ENCODE measurements around the gene TMEM132D. TPM values are rescaled to one million over a fixed set of nuclear protein-coding genes. Genes with fewer than 3 reads are reported as not detected.

TMEM132D gene
- total and polyA plus RNA-seq, 3 donors from 2014 or later: 0.44 to 0.50 (median 0.47) TPM

GRCh38 chr12:129844662-129845220 is 59.1 kb downstream of the TMEM132D start:
- Histone ChIP-seq H3K9me3 (no peaks in the 10 kb centered on the region), H3K4me3 (no peak overlapping the region), H3K36me3 (ENCODE audit: low read depth, missing control alignments) (no peaks in the 10 kb centered on the region), H3K27ac (no peak overlapping the region), H3K27me3 (no peaks in the 10 kb centered on the region), H3K4me1 (no peaks in the 10 kb centered on the region)
- DNase-seq: no peak
- TF ChIP-seq CTCF (IDR thresholded peaks at IDR 0.05): no peak
- intact Hi-C loops (cut with DNase I; ENCODE audit: low total_unique reads): no loop called here
- WGBS, 2 donors: 66 to 75% methylated on average over 5 of the region's 5 CpGs

DNA sequence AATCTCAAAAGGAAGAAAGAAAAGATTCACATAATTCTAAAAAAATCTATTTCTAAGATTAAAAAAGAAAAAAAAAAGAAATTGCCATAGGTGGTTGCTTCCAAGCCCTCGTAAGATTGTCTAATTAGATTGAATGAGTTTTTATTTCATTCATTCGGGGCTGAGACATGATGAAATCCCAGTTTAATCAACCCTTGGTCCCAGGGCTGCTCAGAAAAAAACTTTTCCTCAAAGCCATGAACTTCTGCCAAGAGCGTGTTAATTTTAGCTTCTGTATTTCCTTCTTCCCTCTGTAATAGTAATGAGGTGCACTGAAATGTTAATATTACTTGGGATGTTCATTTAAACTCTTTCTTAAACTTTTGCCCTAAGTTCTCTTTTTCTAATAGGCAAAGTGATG is 62.6 kb downstream of the TMEM132D start:
- Histone ChIP-seq H3K27me3 (no peaks in the 10 kb centered on the region), H3K36me3 (ENCODE audit: low read depth, missing control alignments) (no peaks in the 10 kb centered on the region), H3K27ac (no peak overlapping the region), H3K4me3 (no peak overlapping the region), H3K4me1 (no peaks in the 10 kb centered on the region), H3K9me3 (no peaks in the 10 kb centered on the region)
- no peak for DNase-seq
- intact Hi-C loops (cut with DNase I; ENCODE audit: low total_unique reads): no loop called here
- TF ChIP-seq POLR2A (IDR thresholded peaks at IDR 0.05): no peak
- no peak for TF ChIP-seq CTCF (IDR thresholded peaks at IDR 0.05)
- 50 to 62% methylated on average over 3 of the region's 3 CpGs for WGBS, 2 donors

DNA sequence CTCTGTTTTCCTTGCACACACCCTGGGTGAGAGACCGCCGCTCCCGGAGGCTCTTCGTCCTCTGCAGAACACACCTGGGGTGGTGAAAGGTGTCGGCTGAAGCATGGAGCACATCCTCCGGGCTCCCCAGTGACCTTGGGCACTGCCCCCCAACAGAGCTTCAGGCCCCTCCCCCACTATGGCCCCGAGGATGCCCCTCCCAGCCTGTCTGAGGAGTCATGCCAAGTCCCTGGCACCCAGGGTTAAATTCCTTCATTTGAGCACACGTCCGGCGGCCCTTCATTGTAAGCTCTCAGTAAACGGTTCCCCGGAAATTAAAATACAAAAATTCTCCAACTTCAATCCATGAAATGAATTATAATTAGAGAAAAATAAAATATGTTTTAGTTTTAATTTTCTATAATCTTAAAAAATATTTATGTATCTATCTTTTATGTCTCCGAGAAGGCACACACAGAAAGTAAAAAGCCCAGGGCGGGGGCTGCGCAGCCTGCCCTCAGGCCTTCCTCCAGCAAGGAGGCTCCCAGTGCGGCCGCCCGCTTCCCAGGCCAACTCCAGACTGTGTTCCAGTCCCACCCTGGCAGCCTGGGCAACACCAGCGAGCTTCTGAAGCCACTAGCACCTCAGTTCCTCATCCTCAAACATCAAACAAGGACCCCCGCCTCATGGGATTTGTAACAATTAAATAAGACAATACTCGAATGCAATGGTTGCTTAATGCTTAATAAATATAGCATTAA is 63.5 kb downstream of the TMEM132D start:
- intact Hi-C loops (cut with DNase I; ENCODE audit: low total_unique reads): no loop called here
- no peaks in the 10 kb centered on the region for H3K36me3 ChIP-seq (ENCODE audit: low read depth, missing control alignments)
- no peaks in the 10 kb centered on the region for H3K4me1 ChIP-seq
- 62 to 66% methylated on average over 19 to 21 of the region's 21 CpGs for WGBS, 2 donors
- no peaks in the 10 kb centered on the region for H3K27me3 ChIP-seq
- TF ChIP-seq POLR2A (IDR thresholded peaks at IDR 0.05) (no peak), CTCF (IDR thresholded peaks at IDR 0.05) (no peak)
- H3K27ac ChIP-seq: no peak overlapping the region
- no peak for DNase-seq
- H3K4me3 ChIP-seq: no peak overlapping the region
- H3K9me3 ChIP-seq: no peaks in the 10 kb centered on the region

- Histone ChIP-seq H3K27me3 (no peaks in the 10 kb centered on the region), H3K4me1 (no peaks in the 10 kb centered on the region), H3K27ac (no peak overlapping the region), H3K9me3 (no peaks in the 10 kb centered on the region), H3K36me3 (ENCODE audit: low read depth, missing control alignments) (no peaks in the 10 kb centered on the region), H3K4me3 (no peak overlapping the region)
- intact Hi-C loops (cut with DNase I; ENCODE audit: low total_unique reads): no loop called here
- WGBS, 2 donors: 54 to 57% methylated on average over 10 of the region's 10 CpGs
- TF ChIP-seq CTCF (IDR thresholded peaks at IDR 0.05) (no peak), POLR2A (IDR thresholded peaks at IDR 0.05) (no peak)
- no peak for DNase-seq
Observed at GRCh38 chr12:129839679-129840078, 64.1 kb downstream of the TMEM132D start.

DNA sequence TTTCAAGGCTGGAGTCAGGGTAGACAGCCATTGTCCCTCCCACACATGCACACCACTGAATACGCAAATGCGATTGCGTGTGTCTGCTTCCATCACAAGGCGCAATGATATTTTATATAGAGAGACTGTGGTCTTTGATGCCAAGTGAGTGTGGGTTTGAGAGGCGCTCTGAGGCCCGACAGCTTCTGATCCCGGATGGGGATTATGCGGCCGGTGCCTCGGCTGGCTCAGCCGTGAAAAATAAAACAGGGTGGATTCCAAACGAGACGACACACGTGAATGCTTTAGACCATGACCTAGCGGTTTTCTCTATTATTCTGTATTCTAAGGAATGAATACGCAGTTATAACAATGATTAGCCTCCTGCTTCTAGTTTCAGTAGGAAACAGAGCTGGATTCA is 72.5 kb downstream of the TMEM132D start:
- 61 to 73% methylated on average over 16 of the region's 16 CpGs for WGBS, 2 donors
- intact Hi-C loops (cut with DNase I; ENCODE audit: low total_unique reads): no loop called here

More for the DNA sequence above, 72.5 kb downstream of the TMEM132D start:
- H3K4me3 ChIP-seq: no peak overlapping the region
- H3K4me1 ChIP-seq: no peaks in the 10 kb centered on the region
- TF ChIP-seq POLR2A (IDR thresholded peaks at IDR 0.05) (no peak), CTCF (IDR thresholded peaks at IDR 0.05) (no peak)
- H3K9me3 ChIP-seq: no peaks in the 10 kb centered on the region
- H3K27ac ChIP-seq: no peak overlapping the region
- H3K27me3 ChIP-seq: no peaks in the 10 kb centered on the region
- no peaks in the 10 kb centered on the region for H3K36me3 ChIP-seq (ENCODE audit: low read depth, missing control alignments)
- DNase-seq: no peak
